GM19468 (cell line): Measurements from ENCODE around the gene TMEM121B.

Experiments
- ATAC-seq: cut with Tn5 transposase; IDR thresholded peaks from one replicate; pipeline ENCODE4 v1.9.1; 2021; ENCODE audit warnings: mild to moderate bottlenecking, moderate library complexity, moderate number of reproducible peaks; ENCODE audit not compliant: unreplicated experiment; ENCODE audit errors: extremely low read depth

Gene TMEM121B

DNA sequence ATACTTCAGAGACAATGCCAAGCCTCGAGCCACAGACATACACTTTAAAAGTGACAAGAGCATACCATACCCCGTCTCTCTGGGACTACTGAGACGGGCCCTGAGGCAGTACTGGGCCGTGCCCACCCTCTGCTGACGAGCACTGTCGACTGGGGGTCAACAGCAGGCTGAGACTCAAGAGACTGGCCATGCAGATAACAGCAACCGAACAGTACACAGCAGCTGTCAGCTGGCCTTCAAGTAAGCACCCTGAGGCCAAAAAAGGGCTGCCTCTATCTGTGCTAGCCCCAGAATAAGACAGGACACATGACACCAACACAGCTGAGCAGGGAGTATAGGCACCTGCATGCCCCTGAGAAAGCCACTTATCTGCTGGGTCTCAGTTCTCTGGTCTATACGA lies 18.9 kb upstream of the TMEM121B start:
- ATAC-seq = no peak

DNA sequence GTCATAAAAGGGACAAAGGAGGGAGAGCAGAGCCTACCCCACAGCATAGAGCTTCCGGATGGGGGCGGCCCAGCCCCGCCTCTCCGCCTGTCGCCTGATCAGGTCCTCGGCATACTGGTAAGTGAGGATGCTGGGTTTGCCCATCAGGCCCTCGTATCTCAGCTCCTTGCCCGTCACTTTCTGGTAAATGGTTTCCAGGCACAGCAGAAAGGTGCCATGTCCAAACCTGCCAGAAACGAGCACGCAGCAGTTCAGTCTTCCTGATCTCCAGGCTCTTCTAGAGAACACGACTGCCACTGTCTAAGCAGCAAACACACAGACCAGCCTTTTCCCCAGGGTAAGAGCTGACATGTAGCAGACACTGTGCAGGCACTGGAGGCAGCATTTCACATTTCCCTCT lies 17.4 kb upstream of the TMEM121B start:
- no peak for ATAC-seq

DNA sequence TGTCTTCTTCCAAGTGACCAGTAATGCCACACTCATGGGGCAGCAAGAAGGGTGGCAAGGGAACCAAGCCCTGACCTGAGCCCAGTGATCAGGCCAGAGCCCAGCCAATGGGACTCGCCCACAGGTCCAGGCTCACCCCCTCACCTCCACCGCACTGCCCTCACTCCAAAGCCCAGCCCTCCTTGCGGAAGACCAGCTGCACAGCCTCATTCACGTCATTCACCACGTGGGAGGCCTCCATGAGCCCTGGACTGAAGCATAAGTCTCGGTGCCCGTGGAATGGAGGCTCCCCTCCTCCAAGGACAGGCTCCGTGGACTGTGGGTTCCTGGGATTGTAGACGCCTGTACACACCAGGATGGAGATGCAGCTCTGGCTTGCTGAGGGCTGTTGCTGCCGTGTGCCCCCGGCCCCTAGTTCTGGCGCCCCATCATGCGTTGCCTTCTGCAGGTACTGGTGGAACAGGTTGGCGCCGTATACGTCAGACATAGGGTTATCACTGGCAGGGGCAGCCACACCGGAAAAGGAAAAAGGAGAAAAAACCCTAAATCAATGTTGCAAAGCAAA lies 16.8 kb upstream of the TMEM121B start:
- ATAC-seq = no peak

DNA sequence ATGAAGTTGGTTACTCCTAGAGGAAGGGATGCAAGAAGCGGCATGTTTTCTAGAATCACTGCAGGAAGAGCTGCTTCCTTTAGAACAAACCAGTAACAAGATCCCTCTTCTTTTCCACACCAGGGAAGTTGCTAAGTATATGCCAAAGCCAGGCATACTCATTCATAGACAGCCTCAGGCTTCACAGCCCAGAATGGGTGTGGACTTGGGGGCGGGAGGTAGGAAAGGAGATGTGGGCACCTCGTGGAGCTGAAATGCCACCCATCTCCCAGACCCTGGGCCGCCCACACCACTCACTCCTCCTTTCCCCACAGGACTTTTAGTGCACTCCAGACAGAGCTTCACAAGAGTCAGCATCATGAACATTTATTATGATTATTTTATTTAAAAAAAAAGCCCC lies 16.0 kb upstream of the TMEM121B start:
- no peak for ATAC-seq

DNA sequence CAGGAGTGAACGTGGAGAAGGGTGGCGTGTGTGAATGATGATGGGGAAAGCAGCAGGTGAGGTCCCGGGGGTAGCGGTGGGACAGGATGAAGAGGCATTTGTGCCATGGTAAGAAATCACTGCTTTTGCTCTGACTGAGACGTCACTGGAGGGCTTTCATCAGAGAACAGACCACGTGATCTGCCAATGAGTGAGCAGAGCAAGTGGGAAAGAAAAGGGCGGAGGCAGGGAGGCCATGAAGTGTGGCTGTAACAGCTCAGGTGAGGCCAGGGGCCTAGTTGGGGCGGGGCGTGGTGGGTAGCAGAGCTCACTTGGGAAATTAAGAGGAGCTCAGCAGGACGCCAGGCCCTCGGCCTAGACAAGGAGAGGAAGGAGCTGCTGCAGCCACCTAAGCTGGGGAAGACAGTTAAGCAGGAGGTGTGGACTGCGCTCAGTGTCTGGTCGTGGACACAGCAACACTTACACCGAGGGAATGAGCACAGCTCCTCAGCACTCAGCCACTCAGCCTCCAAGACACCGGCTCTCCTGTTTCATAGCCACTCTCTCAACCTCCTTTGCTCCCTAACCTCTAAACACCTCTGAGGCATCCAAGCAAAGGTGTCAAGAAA lies 14.1 kb upstream of the TMEM121B start:
- no peak for ATAC-seq

DNA sequence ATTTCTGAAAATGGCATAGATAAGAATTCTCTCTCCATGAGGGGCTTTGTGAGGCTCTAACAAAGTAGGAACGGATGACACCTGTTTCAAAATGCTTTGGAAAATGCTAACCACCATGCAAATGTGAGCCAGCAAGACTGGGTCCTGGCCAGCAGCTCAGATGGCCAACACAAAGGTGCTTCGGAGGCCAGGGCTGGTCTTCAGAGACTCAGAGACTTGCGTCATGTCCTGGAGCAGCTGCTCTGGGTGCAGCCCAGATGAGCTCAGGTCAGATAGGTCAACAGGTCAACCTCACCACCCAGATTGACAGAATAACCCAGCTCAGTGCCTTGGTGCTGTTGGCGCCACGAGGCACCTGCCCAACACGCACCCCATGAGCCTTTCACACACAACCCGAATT lies 12.0 kb upstream of the TMEM121B start:
- ATAC-seq = no peak

DNA sequence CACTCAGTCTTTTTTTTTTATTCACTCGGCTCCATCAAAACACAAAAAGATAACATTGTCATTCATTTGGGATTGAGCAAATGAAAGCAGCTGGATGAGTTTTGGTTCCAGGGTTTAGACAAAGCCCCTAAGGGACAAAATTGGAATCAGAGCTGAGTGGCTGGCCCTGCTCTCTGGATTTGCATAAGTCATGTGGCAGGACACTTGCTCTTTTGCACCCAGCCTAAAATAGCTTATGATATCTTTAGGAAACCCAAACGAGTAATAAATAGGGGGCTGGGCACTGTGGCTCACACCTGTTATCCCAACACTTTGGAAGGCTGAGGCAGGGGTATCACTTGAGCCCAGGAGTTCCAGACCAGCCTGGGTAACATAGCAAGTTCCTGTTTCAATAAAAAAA lies 11.0 kb upstream of the TMEM121B start:
- no peak for ATAC-seq

DNA sequence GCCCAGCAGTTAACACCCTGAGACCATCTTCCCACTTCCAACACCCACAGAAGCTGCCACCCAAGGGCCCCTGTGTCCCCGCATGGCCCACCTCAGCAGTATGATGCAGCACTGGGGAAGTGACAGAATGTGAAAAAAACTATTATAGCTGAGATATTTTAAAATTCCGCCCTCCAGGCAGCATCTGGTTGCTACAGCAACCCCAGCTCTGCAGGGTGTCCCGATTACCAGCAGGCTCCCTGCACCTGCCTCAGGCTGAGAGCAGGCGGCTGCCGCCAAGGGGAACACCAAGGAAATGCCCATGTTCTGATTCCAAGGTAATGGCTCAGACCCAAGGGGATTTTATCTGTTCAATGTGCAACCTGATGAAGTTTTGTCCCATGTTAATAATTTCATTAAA lies 10.5 kb upstream of the TMEM121B start:
- no peak for ATAC-seq

DNA sequence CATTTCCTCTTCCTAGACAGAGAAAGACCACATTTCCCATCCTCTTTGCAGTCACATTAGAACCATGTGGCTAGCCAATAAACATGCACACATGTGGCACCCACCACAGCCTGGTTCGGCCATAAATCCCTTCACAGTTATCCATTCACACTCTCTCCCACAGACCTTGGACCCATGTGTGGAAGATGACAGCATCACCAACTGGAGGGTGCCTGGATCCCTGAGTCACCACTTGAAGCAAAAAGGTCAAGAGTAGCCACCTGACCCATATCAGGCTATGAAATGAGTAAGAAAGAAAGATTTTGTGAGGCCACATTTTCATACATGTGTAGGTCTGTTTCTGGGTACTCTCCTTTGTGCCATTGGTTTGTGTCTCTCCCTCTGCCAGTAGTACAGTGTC lies 9.0 kb upstream of the TMEM121B start:
- no peak for ATAC-seq

DNA sequence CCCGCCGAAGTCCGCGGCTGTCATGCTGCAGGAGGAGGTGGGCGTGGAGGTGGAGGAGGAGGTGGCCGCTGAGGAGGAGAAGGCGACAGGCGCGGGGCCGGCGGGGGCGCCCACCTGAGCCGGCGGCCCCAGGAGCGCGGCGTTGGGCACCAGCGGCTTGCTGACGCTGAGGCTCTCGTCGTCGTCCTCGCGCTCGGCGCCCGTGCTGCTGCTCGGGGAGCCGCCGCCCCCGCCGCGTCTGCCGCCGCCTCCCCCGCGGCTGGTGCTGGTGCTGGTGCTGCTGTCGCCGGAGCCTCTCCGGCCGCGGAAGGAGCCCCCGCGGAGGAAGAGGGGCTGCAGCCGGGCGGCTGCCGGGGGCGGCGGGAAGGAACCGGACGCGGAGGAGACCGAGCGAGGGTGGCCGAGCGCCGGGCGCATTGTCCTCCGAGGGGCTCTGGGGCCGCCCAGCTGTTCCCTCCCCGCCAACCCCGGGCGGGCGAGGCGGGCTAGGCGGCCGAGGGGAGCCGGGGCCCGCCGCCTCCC lies 388 bp downstream of the TMEM121B start:
- no peak for ATAC-seq

DNA sequence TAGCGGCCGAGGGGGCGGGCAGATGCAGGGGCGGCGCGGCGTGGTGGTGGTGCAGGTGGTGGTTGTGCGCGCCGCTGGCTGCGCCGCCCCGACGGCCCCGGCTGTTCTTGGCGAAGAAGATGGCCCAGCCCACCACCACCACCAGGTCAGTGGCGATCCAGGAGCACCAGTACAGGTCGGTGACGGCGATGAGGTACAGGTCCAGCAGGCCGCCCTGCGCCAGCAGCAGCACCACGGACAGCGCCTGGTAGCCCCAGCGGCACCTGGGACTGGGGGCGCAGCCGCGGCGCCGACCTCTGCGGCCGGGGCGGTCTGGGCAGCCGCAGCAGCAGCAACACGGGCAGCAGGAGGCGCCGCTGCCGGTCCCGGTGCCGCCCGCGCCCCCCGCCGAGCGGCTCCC lies 879 bp downstream of the TMEM121B start:
- no peak for ATAC-seq

DNA sequence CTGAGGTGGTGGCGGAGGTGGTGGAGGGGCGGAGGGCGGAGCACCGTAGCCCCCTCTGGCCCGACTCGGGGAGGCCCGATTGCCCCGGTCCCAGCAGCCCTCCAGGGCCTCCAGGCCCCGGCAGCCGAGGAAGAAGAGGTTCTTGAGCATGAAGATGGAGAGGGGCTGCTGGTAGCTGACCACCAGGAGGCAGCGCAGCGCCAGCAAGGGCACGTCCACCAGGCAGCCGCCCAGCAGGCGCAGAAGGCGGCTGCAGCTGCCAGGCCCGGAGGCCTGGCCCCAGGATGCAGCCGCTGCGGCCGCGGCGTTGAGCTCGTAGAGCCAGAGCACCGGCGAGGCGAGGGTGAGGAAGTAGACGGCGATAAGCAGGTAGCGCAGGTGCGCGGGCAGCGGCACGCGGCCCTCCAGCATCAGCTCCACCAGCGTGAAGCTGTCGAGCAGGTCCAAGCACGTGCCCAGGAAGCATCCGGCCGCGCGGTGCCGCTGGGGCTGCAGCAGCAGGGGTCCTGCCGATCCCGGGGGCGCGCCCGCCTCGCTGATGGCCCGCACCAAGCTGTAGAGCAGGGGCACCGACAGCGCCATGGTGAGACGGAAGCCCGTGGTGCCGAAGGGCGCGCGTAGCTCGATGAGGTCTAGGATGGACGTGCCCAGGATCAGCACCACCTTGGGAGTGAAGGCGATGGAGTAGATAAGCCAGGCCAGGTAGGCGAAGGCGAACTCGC lies 1.5 kb downstream of the TMEM121B start:
- ATAC-seq = no peak

DNA sequence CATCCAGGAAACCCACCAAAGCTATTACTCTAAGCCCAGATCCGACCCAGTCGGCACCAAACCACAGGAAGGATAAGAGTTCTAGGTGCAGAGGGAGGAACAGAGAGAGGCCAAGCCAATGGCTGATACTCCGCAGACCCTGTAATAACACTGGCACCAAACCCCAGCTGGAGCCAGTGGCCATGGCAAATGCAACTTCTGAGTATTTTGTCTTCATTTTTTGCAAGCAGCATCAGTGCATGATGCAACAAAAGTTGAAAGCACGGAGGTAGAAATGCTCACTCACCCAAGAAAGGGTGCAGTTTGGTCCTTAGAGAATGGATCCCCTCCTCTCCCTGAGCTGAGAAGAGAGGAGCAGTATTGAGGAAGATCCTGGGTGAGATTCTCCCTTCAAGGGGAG lies 2.8 kb downstream of the TMEM121B start:
- no peak for ATAC-seq

DNA sequence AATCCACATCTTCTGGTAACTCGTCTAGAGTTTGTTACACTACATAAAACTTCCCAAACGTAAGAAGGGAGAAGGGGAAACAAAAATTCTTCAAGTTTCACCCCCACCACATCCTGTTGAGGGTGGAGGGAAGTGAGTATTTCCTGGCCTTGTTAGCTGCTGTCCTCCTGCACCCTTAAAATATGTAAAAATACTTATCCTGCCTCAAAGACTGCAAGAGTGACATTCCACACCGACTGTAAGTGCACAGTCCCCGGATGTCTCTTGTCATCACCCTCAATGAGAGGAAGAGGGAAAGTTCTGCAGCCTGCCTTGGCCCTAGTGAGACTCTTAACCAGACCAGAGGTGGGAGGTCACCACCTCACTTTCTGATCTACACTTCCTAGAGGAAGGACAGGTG lies 3.3 kb downstream of the TMEM121B start:
- no peak for ATAC-seq

DNA sequence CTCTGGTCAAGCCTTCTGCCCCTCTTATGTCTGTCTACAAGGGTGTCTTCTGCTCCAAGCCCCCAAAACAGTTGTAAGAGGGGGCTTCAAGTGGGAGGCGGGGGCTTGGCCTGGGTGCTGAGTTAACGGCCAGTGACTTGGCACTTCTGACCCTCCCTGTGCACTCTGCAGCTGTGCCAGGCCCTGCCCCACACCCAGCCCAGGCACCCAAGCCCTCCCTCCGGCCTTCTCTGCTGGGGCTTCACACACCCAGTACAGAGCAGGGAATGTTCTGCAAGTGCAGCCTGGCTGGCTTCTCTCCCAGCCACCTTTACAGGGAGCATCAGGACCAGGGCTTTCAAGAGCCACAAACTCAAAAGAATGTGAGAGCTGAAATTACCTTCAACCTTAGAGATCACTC lies 3.8 kb downstream of the TMEM121B start:
- no peak for ATAC-seq

DNA sequence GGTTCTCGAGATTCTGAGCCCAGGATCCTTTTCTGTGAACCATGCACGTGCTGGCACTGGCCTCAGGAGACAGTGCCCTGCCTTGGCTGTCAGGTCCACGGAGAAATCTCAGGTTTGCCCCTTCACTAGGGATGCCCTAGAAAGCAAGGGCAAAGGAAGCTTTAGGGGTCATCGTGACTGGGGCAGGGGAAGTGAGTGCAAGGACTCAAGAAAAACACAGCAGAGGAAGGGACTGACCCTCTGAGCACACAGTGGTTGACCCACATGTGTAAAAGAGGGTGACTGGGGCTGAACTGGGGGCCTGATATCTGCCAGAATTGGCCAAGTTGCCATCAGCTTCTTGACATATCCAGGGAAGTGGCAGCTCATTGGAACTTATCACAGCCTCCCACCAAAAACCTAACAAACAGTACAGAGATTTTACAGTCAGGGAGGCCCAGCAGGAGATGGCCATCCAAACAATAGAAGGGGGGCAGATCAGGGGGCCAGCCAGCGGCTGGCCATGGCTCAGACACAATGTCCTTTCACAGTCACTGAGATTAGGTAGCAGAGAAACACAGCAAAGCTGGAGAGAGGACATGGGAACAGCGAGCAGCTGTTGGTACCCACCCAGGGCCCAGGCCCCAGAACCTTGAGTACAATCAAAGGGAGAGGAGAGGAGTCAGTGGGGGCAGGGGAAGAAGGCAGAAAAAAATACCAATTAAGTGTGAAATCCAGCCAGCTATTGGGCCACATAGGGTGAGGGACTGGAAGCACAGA lies 4.4 kb downstream of the TMEM121B start:
- no peak for ATAC-seq

DNA sequence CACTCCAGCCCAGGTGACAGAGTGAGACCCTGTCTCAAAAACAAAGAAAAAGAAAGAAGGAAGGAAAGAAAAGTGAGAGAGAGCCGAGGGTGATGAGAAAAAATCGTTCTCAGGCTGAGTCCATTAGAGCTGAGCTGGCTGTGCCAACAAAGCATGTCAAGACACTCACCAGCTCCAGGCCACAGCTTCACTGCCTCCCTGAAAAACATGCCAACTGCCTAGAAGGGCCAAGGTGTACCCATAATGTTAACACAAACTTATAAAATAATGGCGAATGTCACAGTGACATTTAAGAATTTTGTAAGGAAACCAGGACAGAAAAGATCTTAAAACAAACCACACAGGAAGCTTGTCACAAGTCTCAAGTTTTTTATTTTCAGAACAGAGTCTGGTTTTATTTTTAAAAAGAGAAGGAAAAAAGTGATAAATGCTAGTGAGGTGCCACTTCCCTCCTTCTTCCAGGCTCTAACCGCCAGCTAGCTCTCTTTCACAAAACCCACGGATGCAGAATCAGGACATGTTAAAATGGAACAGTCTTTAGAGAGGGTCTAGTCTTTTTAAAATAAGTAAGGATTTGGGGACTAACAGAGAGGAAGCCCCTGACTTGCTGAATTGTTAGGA lies 5.1 kb downstream of the TMEM121B start:
- ATAC-seq = no peak

DNA sequence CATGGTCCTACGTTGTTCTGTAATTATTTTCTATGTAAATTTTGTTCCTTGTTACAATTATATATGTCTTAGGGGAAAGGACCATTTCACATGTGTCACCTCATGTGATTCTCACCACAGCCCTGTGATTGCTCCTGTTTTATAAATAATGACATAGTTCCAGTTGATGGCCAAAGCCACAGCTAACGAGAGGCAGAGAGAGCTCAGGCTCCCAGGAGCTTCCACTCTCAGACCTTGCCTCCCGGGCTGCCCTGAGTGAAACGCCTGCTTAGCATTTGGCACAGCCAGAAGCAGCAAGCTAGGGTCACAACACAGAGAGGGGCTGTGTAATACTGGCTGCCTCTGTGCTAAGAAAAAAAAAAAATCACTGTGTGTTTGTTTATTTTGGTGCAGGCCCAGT lies 5.9 kb downstream of the TMEM121B start:
- ATAC-seq = no peak

DNA sequence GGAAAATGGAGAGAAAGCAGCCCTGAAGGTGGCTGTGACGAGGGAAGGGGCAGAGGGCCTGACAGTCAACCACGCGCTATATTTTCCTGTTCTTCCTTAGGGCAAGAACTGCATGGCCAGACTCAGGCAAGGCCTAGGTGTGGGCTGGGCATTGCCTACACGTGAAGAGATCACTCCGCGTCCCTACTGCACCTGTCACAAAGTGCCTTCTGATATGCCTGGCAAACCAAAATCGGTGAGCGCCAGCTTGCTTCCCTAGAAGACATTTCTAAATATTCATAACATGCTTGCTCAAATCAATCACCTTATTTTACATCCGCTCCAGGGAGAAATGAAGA lies 6.3 kb downstream of the TMEM121B start:
- ATAC-seq = no peak

DNA sequence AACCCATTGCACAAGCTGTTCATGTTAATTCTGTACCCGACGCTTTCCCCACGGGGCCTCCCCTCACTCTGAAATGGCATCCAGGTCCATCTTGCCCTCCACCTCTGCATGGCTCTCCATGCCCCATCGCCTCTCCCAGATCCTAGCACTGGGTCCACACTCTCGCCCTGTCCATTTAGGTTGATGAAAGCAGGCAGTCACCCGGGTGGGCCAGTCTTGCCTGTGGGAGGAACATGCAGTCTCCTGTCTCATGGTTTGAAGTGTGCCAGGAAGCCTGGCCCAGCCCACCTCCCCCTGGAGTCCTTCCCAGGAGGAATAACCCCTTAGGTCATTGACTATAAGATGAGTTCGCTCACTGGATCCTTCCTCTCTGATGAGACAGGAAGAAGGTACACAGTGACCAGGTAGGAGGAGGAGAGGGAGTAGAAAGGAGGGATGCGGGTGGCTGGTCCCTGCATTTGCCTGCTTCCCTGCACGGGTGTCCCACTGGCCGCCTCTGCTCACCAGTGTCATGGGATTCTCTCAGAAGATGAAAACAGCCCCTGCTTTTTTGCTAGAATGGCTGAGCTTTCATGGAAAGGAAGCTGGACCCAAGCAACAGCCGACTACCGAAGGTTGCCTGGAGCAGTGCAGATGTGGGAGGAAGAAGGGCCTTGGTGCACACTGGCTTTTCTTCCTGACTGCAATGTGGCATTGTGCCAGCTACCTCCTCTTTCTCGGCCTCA lies 6.8 kb downstream of the TMEM121B start:
- ATAC-seq = no peak
